GM23338 (cell line): Measurements from ENCODE around the gene CD48.

Source experiments
- CREB1 ChIP-seq: fragments of 250-450 bp; sonication (Bioruptor Pico); IDR thresholded peaks from 2 replicates; pipeline ENCODE4 v1.5.0; 2020; ENCODE audit warnings: low read depth, mild to moderate bottlenecking, moderate library complexity
- CTCF ChIP-seq, 2 experiments: fragments of 200-600 bp in 1 of 2; sonication (generic) in 1 of 2; conservative IDR thresholded peaks; 2 replicates each; pipeline versions ENCODE4 v1.5.1 to v1.6.1; 2016 to 2017; ENCODE audit warnings: antibody characterized with exemption in 2 of 2, low read depth in 2 of 2, mild to moderate bottlenecking in 2 of 2, moderate library complexity in 1 of 2
- EZH2 ChIP-seq: fragments of 200-600 bp; sonication (generic); IDR thresholded peaks from one replicate; pipeline ENCODE4 v1.8.0; 2017; ENCODE audit warnings: antibody characterized with exemption, mild to moderate bottlenecking, low read depth; ENCODE audit not compliant: unreplicated experiment
- EZH2phosphoT487 ChIP-seq: fragments of 200-600 bp; sonication (generic); IDR thresholded peaks from one replicate; pipeline ENCODE4 v1.8.1; 2018; ENCODE audit warnings: antibody characterized with exemption; ENCODE audit not compliant: unreplicated experiment
- JUNB ChIP-seq: IDR thresholded peaks from one replicate; pipeline ENCODE4 v1.6.1; 2016; ENCODE audit warnings: antibody characterized with exemption; ENCODE audit not compliant: unreplicated experiment
- POLR2AphosphoS5 ChIP-seq: IDR thresholded peaks from 2 replicates; pipeline ENCODE4 v1.6.1; 2016; ENCODE audit warnings: antibody characterized with exemption, low read depth
- REST ChIP-seq: IDR thresholded peaks from one replicate; pipeline ENCODE4 v1.6.1; 2018; ENCODE audit warnings: antibody characterized with exemption; ENCODE audit not compliant: unreplicated experiment
- ZNF114 ChIP-seq: fragments of 250-450 bp; sonication (Bioruptor Pico); IDR thresholded peaks from 2 replicates; pipeline ENCODE4 v1.5.0; 2020; ENCODE audit warnings: mild to moderate bottlenecking, moderate library complexity

GRCh38 chr1:160658814-160659193 is 52.8 kb downstream of the CD48 start:
- TF ChIP-seq CTCF (conservative IDR thresholded peaks at IDR 0.05; ENCODE audit: low read depth in 2 of 2) = no peak
- no peak for TF ChIP-seq EZH2
- no peak for TF ChIP-seq JUNB
- no peak for TF ChIP-seq ZNF114 (CRISPR knock-in tag)
- no peak for TF ChIP-seq REST
- TF ChIP-seq POLR2AphosphoS5 = no peak
- TF ChIP-seq CREB1 = no peak
- TF ChIP-seq EZH2phosphoT487 = no peak
